Stimulated activated CD4-positive, alpha-beta T cell treated with anti-CD3 and anti-CD28 coated beads, TNF-alpha, amount 100 ng/mL, for 1 hour (primary cell): ENCODE results near the gene YARS1.

Source experiments
- DNase-seq, 3 donors: peaks; one replicate each; pipeline ENCODE4 v3.0.0-alpha.2; 2020; ENCODE audit warnings: low read depth in 3 of 3, low spot score in 1 of 3

The YARS1 gene

GRCh38 chr1:32817159-32817814 is at the start of gene YARS1, which contains the start of gene S100PBP:
Gene YARS1 (minus strand): TSS chr1:32817358. CDS start chr1:32817244, 114 bp downstream.
Gene S100PBP (plus strand): TSS chr1:32817653. CDS start chr1:32826100, 8,447 bp downstream.
- DNase-seq, result peak; percentile 98 to 100 (median 99)

GRCh38 chr1:32865639-32866405 is 48.7 kb upstream of the YARS1 start:
- DNase-seq, result no peak

GRCh38 chr1:32864375-32865019 is 47.3 kb upstream of the YARS1 start:
- no peak for DNase-seq

- DNase-seq, result no peak
Observed at GRCh38 chr1:32863881-32864245, 46.7 kb upstream of the YARS1 start.

GRCh38 chr1:32863218-32863880 is 46.2 kb upstream of the YARS1 start:
- no peak for DNase-seq

GRCh38 chr1:32861904-32862695 is 44.9 kb upstream of the YARS1 start:
- no peak for DNase-seq

GRCh38 chr1:32860566-32860965 is 43.4 kb upstream of the YARS1 start:
- no peak for DNase-seq

GRCh38 chr1:32859915-32860314 is 42.8 kb upstream of the YARS1 start:
- DNase-seq, result no peak

- DNase-seq, result no peak
Observed at GRCh38 chr1:32858791-32859190, 41.6 kb upstream of the YARS1 start.

- DNase-seq, result no peak
Observed at GRCh38 chr1:32858136-32858535, 41.0 kb upstream of the YARS1 start.

- DNase-seq, result no peak
Observed at GRCh38 chr1:32855861-32856617, 38.9 kb upstream of the YARS1 start.

- DNase-seq, result no peak
Observed at GRCh38 chr1:32848354-32849063, 31.4 kb upstream of the YARS1 start.

GRCh38 chr1:32831878-32832277 is 14.7 kb upstream of the YARS1 start:
- no peak for DNase-seq

GRCh38 chr1:32830092-32830852 is 13.1 kb upstream of the YARS1 start:
- DNase-seq, result no peak

GRCh38 chr1:32828341-32828740 is 11.2 kb upstream of the YARS1 start:
- no peak for DNase-seq

GRCh38 chr1:32825181-32825580 is 8.0 kb upstream of the YARS1 start:
- DNase-seq, result no peak

- DNase-seq, result no peak
Observed at GRCh38 chr1:32818804-32819541, 1.8 kb upstream of the YARS1 start.
